GM19239 (cell line): ENCODE data around the gene USP43.

Source experiments
- DNase-seq: peaks from one replicate; pipeline ENCODE4 v3.0.0; 2011; ENCODE audit warnings: low spot score; ENCODE audit not compliant: insufficient read length
- FAIRE-seq: peaks from 2 replicates; lab custom pipeline; 2011; peaks lifted over from hg19 to GRCh38; lab: Jason Lieb, UNC

The USP43 gene

DNA sequence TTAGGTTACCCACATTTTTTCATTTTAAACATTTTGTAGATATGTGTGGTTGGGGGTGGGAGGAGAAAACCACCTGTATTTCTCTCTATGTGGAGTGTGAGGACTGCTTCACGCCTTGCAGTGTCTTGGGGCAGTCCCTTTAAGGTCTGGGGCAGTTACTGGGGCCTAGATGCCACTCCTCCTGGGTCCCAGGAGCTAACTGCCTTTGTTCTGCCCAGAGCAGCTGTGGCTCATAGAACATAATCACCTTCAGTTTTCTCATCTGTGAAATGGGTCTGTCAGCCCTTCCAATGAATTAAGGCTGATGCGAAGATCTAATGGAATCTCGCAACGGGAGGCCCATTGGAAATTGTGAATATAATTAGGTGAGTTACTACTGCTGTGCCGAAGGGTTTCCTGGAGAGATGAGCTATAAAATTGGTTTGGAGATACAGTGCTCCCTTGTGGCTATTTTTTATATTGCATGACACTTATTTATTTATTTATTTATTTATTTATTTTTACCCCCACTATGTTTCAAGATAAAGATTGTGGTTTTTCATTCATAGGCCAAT is 123.1 kb downstream of the USP43 start:
- FAIRE-seq, result no peak

DNA sequence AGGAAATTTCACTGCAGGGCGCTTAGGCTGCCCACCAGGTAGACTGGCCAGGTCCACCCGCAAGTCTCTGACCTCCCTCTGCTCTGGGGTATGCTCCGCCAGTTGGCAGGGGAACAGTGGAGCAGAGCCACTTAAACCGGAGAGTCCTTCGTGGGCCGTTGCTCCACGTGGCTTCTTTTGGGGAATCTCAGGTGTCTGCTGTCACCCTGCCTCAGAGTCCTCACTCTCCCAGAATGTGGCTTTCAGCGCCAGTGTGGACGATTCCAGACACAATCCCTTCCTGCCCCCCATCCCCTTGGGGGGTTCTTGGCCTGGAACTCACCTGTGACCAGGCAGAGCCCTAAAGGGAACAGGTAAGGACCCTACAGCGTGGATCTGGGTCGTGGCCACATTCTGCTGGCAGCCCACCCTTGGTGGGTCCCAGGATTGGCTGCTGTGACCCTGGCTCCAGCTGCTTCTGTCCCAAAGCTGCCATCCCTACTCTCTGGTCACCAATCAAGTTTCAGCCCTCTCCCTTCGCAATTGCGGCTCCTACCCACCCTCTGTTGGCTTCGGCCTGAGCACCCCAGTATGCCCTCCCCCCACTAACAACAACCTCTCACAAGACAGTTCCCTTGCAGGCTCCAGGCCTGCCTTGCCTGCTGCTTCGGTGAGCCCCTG is 123.8 kb downstream of the USP43 start:
- DNase-seq (no peak), FAIRE-seq (no peak)

More for the DNA sequence above, 123.1 kb downstream of the USP43 start:
- peak; percentile 21 for DNase-seq

DNA sequence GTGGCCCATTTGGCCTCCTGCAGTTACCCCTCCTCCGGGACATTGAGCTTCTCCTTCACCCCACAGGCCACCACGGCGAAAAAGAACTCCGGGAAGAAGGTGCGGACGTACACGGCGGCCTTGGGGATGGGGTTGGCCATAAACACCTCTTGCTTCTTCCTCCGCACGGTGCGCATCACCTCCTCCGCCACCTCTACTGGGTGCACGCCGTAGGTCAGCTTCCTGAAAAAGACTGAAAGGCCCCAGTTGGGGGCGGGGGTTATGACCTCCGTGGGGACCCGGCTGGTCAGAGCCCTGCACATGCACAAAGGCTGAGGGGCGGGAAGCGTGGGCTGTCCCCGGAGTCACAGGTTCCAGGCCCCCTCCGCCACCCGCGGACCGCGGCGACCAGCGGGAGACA is 126.1 kb downstream of the USP43 start:
- FAIRE-seq (no peak), DNase-seq (no peak)

GRCh38 chr17:9772658-9773057 is 127.3 kb downstream of the USP43 start:
- no peak for FAIRE-seq
- no peak for DNase-seq

DNA sequence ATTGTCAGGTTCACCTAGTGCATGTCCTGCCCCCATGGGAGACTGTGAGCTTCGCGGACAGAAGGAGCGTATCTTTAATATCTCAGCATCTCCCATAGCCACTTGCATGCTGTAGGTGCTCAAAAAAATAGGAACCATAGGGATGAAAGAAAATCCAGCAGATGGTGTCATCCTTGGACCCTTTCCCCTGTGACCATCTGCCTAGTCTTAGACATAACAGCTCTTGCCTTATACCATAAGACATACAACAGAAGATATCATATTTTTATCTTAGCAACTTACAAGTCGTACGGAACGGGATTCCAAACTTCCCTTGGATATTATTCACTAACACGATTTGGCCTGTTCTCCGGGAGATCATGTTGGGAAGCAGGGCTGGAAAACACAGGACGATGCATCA is 131.6 kb downstream of the USP43 start:
- no peak for FAIRE-seq
- DNase-seq, result no peak
